BJ (cell line): ENCODE measurements around the gene SIX1. TPM values are rescaled to one million over a fixed set of nuclear protein-coding genes. Genes with fewer than 3 reads are reported as not detected.
A peak's percentile ranks its signal among the peaks of the same experiment; 100 is the strongest.

Source experiments
- CTCF ChIA-PET: fragments of 350-600 bp; formaldehyde crosslinking; extraction: SDS; loops from one replicate; lab custom pipeline; 2021; ENCODE audit warnings: antibody characterized with exemption, inconsistent platforms; lab: Yijun Ruan, JAX
- POLR2A ChIA-PET: fragments of 300-600 bp; sonication (Branson Sonifier 250); formaldehyde crosslinking; extraction: SDS; loops from one replicate; lab custom pipeline; 2021; ENCODE audit warnings: antibody characterized with exemption; lab: Charles Lee
- DNase-seq: peaks from one replicate; pipeline ENCODE4 v3.0.0-alpha.2; 2011; ENCODE audit warnings: low read depth
- H3K27me3 ChIP-seq: 2 replicates; pipeline ENCODE4 v1.6.0; 2011; ENCODE audit warnings: low read length; ENCODE audit not compliant: control insufficient read depth, insufficient read depth
- H3K36me3 ChIP-seq: 2 replicates; pipeline ENCODE4 v1.5.1; 2011; ENCODE audit warnings: low read length; ENCODE audit not compliant: control insufficient read depth, insufficient read depth
- H3K4me3 ChIP-seq: 2 replicates; pipeline ENCODE4 v1.5.1; 2011; ENCODE audit warnings: low read depth, mild to moderate bottlenecking, control low read depth, low read length
- polyA plus RNA-seq: library from polyadenylated mRNA; depleted of rRNA; stranded (reverse); fragments of >200 nt; gene quantifications from 2 replicates; pipeline ENCODE4 v1.2.3, GENCODE V29; 2011
- TF ChIP-seq, protein P1 (sequence below): IDR thresholded peaks from 2 replicates; pipeline ENCODE4 v1.5.1; 2011; ENCODE audit warnings: low read depth, mild to moderate bottlenecking, control low read depth, inconsistent platforms, low read length, moderate library complexity; ENCODE audit not compliant: insufficient read depth

The SIX1 gene
- polyA plus RNA-seq, 1 experiment = 6.1 TPM

DNA sequence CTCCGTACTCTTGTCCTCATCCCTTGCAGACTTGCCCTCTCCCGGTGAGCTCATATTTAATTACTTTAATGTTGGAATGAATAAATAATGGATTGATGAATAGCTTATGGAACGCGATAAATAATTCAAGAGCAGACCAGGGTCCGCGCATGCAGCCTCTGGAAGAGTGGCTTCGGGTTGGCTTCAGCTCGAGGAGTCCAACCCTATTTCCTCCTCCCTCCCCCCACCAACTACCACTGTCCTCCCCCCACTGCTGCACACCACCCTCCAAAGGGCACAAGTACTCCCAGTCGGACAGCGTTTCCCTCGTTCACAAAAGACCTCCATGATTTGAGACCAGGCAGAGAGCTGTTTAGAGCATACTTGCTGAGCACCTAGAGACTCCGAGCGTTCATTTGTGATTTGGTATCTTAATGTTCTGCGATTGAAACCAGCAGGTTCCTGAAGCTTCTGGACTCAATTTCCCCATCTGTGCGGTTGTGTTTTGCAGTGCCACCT is 647 bp upstream of the SIX1 start:
- CTCF ChIA-PET = no interaction called here
- no peak for DNase-seq
- POLR2A ChIA-PET = interaction anchor here (0.6 kb wide), 1 partner anchor 547 kb away, joined by 3 read pairs; no protein-coding TSS in a partner anchor
- TF ChIP-seq, protein P1, sequence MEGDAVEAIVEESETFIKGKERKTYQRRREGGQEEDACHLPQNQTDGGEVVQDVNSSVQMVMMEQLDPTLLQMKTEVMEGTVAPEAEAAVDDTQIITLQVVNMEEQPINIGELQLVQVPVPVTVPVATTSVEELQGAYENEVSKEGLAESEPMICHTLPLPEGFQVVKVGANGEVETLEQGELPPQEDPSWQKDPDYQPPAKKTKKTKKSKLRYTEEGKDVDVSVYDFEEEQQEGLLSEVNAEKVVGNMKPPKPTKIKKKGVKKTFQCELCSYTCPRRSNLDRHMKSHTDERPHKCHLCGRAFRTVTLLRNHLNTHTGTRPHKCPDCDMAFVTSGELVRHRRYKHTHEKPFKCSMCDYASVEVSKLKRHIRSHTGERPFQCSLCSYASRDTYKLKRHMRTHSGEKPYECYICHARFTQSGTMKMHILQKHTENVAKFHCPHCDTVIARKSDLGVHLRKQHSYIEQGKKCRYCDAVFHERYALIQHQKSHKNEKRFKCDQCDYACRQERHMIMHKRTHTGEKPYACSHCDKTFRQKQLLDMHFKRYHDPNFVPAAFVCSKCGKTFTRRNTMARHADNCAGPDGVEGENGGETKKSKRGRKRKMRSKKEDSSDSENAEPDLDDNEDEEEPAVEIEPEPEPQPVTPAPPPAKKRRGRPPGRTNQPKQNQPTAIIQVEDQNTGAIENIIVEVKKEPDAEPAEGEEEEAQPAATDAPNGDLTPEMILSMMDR = no peak
- Histone ChIP-seq H3K36me3 (peaks cover 3% of the 10 kb centered on the region), H3K4me3 (peak overlapping the region; percentile 82), H3K27me3 (peaks cover 4% of the 10 kb centered on the region)

DNA sequence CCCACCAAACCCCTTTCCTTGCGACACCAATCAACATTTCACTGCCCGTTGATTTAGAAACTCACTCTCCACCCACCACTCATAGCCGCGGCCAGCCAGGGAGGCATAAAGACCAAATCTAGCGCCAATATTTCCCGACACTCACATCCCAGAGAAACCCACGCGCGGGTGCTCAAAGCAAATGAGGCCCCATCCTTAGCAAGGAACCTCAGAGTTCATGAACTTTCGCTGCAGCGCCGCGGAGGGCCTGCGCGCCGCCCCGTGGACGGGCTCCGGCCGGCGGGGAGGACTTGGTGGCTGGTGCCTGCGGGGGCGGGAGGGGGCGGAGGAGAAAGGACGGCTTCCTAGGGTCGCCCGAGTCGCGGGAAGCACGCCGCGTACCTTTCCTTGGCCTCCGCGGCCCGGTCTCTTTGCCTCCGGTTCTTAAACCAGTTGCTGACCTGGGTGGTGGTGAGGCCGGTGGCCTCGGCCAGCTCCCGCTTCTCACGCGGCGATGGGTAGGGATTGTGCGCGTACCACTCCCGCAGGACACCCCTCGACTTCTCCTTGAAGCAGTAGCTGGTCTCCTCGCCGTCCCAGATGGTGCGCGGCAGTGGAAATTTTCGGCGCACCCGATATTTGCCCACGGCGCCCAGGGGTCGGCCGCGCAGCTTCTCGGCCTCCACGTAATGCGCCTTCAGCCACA is 886 bp downstream of the SIX1 start:
- CTCF ChIA-PET = interaction anchor here (0.6 to 1.4 kb wide), 2 partner anchors 23 to 343 kb away, joined by 3 to 7 read pairs; no protein-coding TSS in a partner anchor
- no peak for DNase-seq
- TF ChIP-seq, protein P1 = no peak
- Histone ChIP-seq H3K27me3 (peaks cover 4% of the 10 kb centered on the region), H3K4me3 (peak overlapping the region; percentile 82), H3K36me3 (peaks cover 3% of the 10 kb centered on the region)
- POLR2A ChIA-PET = no interaction called here

DNA sequence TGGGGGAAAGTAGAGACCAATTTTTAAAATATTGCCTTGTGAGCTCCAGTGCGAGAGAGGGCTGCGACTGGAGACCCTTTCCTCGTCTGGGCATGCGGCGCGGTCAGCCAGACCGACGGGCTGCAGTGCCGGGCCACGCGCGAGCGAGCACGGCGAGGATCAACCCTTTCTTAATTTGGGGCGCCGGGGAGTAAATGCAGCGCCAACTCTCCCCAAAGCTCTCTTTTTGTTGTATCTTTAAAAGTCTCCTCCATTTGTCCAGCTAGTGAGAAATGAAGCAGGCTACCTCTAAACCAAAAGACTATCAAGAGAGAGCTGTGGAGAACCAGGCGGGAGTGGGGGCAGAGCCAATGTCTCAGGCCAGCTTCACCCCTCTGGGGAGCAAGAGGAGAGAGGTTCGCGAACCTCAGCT is 1.4 kb downstream of the SIX1 start:
- DNase-seq = no peak
- peaks cover 4% of the 10 kb centered on the region for H3K27me3 ChIP-seq
- CTCF ChIA-PET = interaction anchor here (1.4 kb wide), 1 partner anchor 23 kb away, joined by 7 read pairs; no protein-coding TSS in a partner anchor
- POLR2A ChIA-PET = no interaction called here
- TF ChIP-seq, protein P1 = no peak
- H3K4me3 ChIP-seq = peak overlapping the region; percentile 82
- H3K36me3 ChIP-seq = peaks cover 6% of the 10 kb centered on the region

DNA sequence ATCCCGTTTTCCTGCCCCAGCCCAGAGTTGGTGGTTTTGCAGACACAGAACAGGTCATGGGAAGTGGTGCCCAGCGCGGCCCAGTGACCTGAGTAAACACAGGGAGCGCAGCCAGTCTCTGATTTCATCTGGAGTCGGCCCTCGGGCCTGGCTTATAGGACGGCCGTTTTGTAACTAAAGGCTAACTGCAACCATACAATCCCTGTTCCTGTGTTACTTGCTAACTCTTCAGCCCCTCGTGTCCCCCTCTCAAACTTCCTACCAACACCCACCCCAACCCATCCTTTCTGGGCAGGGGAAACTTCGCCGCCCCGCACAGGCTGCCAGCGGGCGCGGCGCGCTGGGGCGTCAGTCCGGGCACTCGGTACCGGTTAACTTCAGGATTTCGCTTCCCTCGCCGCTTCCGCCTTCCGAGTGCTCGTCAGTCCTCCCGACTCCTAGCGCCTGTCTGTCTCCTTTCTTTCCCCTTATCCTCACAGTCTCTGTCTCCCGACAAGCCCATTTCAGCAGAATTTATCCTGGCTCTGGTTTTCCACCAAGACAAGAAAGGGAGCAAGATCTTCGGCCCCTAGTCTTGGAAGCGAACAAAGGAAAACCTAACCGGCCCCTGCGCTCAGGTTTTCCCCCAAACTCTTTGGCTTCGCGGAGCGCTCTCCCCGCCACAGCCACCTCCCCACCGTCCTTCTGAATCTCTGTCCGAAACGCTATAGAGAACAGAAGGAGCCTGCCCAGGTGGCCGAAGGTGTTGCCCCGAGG is 2.0 kb downstream of the SIX1 start:
- TF ChIP-seq, protein P1 = no peak
- Histone ChIP-seq H3K4me3 (peak overlapping the region; percentile 82), H3K36me3 (peaks cover 11% of the 10 kb centered on the region), H3K27me3 (peaks cover 4% of the 10 kb centered on the region)
- CTCF ChIA-PET = interaction anchor here (0.9 to 1.5 kb wide), 3 partner anchors 10 to 571 kb away, joined by 3 to 7 read pairs (median 6); no protein-coding TSS in a partner anchor
- POLR2A ChIA-PET = interaction anchor here (0.6 kb wide), 1 partner anchor 500 kb away, joined by 8 read pairs; no protein-coding TSS in a partner anchor
- DNase-seq = no peak

DNA sequence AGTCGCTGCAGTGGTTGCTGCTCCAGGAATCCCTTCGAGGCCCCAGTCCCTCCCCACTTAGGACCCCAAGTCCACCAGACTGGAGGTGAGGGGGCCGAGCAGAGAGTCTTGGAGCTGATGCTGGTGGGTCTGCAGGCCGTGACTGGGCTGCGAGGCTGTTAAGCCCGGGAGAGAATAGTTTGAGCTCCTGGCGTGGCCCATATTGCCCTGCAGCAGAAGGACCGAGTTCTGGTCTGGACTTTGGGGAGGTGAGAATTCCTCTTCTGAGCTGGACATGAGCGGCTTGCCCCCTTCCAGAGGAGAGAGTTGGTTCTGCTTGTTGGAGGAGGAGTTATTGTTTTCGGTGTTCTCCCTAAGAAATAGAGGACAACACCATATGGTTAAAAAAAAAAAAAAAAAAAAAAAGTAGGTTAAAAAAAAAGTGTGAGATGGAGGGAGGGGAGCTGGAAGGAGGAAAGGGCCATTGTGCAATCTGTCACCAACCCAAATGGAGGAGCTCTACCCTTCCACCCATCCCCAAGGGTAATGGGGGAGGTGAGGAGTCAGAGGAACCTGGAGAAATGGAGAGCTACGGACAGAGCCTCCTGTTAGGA is 3.0 kb downstream of the SIX1 start:
- ChIA-PET POLR2A (interaction anchor here (0.6 kb wide), 2 partner anchors 405 to 501 kb away, joined by 3 to 8 read pairs; no protein-coding TSS in a partner anchor), CTCF (interaction anchor here (0.9 to 1.5 kb wide), 3 partner anchors 9 to 572 kb away, joined by 3 to 6 read pairs (median 4); no protein-coding TSS in a partner anchor)
- H3K4me3 ChIP-seq = peak overlapping the region; percentile 82
- DNase-seq = no peak
- TF ChIP-seq, protein P1 = no peak
- peaks cover 15% of the 10 kb centered on the region for H3K36me3 ChIP-seq
- H3K27me3 ChIP-seq = no peaks in the 10 kb centered on the region
